ENCODE results near the gene RBM15B. TPM values are rescaled to one million over a fixed set of nuclear protein-coding genes. Genes with fewer than 3 reads are reported as not detected.

Gene RBM15B
- total RNA-seq, 1 experiment from 2014 or later = 55.6 TPM

- Mint-ChIP-seq H3K27me3 (ENCODE audit: low read depth) (no peaks in the 10 kb centered on the region), H3K36me3 (no peaks in the 10 kb centered on the region), H3K9me3 (no peaks in the 10 kb centered on the region), H3K4me3 (no peak overlapping the region), H3K4me1 (peaks cover 13% of the 10 kb centered on the region), H3K27ac (no peak overlapping the region)
- ChIA-PET CTCF (interaction anchor here (1.1 to 3.4 kb wide), 2 partner anchors 8 to 10 kb away, joined by 3 to 15 read pairs; partner anchors contain the start of gene RBM15B), POLR2A (no interaction called here)
- ATAC-seq (no peak), DNase-seq (ENCODE audit: low spot score) (no peak)
- no peak for TF ChIP-seq NR1H2 (CRISPR knock-in tag; IDR thresholded peaks at IDR 0.05)
- no peak for TF ChIP-seq IRF1 (CRISPR knock-in tag; IDR thresholded peaks at IDR 0.05)
- no peak for TF ChIP-seq STAT6 (CRISPR knock-in tag; conservative IDR thresholded peaks at IDR 0.05; ENCODE audit: low read depth)
- no peak for TF ChIP-seq CREM (CRISPR knock-in tag; IDR thresholded peaks at IDR 0.05)
- TF ChIP-seq ARID4B (CRISPR knock-in tag; IDR thresholded peaks at IDR 0.05; ENCODE audit: borderline replicate concordance) = no peak
- no peak for TF ChIP-seq CTCF (IDR thresholded peaks at IDR 0.05)
- TF ChIP-seq FOXK1 (CRISPR knock-in tag; IDR thresholded peaks at IDR 0.05) = no peak
- TF ChIP-seq CREB1 (CRISPR knock-in tag; IDR thresholded peaks at IDR 0.05) = no peak
- TF ChIP-seq ATF1 (CRISPR knock-in tag; IDR thresholded peaks at IDR 0.05) = no peak
- no peak for TF ChIP-seq RELA (CRISPR knock-in tag; IDR thresholded peaks at IDR 0.05; ENCODE audit: borderline replicate concordance)
- TF ChIP-seq ZNF232 (CRISPR knock-in tag; IDR thresholded peaks at IDR 0.05) = no peak
- no peak for TF ChIP-seq ERG (CRISPR knock-in tag; IDR thresholded peaks at IDR 0.05)
- no peak for TF ChIP-seq ZNF263 (CRISPR knock-in tag; IDR thresholded peaks at IDR 0.05; ENCODE audit: low read depth)
- no peak for TF ChIP-seq KAT7 (CRISPR knock-in tag; IDR thresholded peaks at IDR 0.05; ENCODE audit: borderline replicate concordance)
- no peak for TF ChIP-seq RORB (CRISPR knock-in tag; IDR thresholded peaks at IDR 0.05)
- TF ChIP-seq GTF2I (CRISPR knock-in tag; conservative IDR thresholded peaks at IDR 0.05) = no peak
- TF ChIP-seq ZNF423 (CRISPR knock-in tag; IDR thresholded peaks at IDR 0.05) = no peak
Observed at GRCh38 chr3:51379746-51380455, 11.2 kb upstream of the RBM15B start.

All from WTC11 (cell line).